Heart left ventricle (tissue), 16 donors: ENCODE measurements around the gene AHR. TPM values are rescaled to one million over a fixed set of nuclear protein-coding genes. Genes with fewer than 3 reads are reported as not detected.
"Not testable (repeated sequence)": the region's sequence is repeated elsewhere in the genome, so short reads cannot be mapped to it uniquely, and the experiment has no call there.

Experiments
- ATAC-seq, 4 donors: fragments of 200-7000 bp; cut with Tn5 transposase; one replicate each; pipeline ENCODE4 v1.9.1; 2020 to 2022; ENCODE audit warnings: moderate library complexity in 4 of 4, mild to moderate bottlenecking in 3 of 4, moderate number of reproducible peaks in 1 of 4
- DNase-seq, 5 donors: peaks; one replicate each; pipeline ENCODE4 v3.0.0-alpha.2; 2020
- H3K27ac ChIP-seq, 12 donors: fragments of 200-600 bp; sonication (generic) in 4 of 12; one replicate each; pipeline versions ENCODE4 v1.5.0 to v1.8.0; 2016 to 2022; ENCODE audit warnings: mild to moderate bottlenecking in 2 of 12
- H3K27me3 ChIP-seq, 9 donors: fragments of 200-600 bp; sonication (generic) in 2 of 9; one replicate each; pipeline versions ENCODE4 v1.5.1 to v1.8.0; 2016 to 2022; ENCODE audit warnings: mild to moderate bottlenecking in 3 of 9
- H3K36me3 ChIP-seq, 9 donors: fragments of 200-600 bp; sonication (generic) in 2 of 9; one replicate each; pipeline versions ENCODE4 v1.5.0 to v1.8.0; 2018 to 2022; ENCODE audit warnings: mild to moderate bottlenecking in 2 of 9
- H3K4me1 ChIP-seq, 12 donors: fragments of 200-600 bp; sonication (generic) in 4 of 12; one replicate each; pipeline versions ENCODE4 v1.5.0 to v1.8.0; 2016 to 2022; ENCODE audit warnings: mild to moderate bottlenecking in 3 of 12
- H3K4me3 ChIP-seq, 12 donors: fragments of 200-600 bp; sonication (generic) in 4 of 12; one replicate each; pipeline versions ENCODE4 v1.5.0 to v1.8.0; 2017 to 2022; ENCODE audit warnings: mild to moderate bottlenecking in 9 of 12, moderate library complexity in 4 of 12
- H3K9me3 ChIP-seq, 12 donors: fragments of 200-600 bp; sonication (generic) in 4 of 12; one replicate each; pipeline versions ENCODE4 v1.5.0 to v1.8.0; 2016 to 2022; ENCODE audit warnings: mild to moderate bottlenecking in 1 of 12
- POLR2A ChIP-seq, 2 donors: fragments of 450-650 bp; IDR thresholded peaks; one replicate each; pipeline ENCODE4 v1.6.1; 2017; ENCODE audit warnings: antibody characterized with exemption in 2 of 2, mild to moderate bottlenecking in 2 of 2, moderate library complexity in 2 of 2
- WGBS, 4 donors: extraction: QIAGEN DNeasy Blood & Tissue Kit in 2 of 4; methylation state at CpG; one replicate each; pipeline versions ENCODE4 v1.1.5 to v1.1.7; 2013 to 2018; 5-methylcytosine and 5-hydroxymethylcytosine counted together
- intact Hi-C, 10 donors: fragments of 100-400 bp; cut with DNase I; formaldehyde crosslinking; loops; one replicate each; pipeline versions ENCODE4 v1.11.1 to v1.14.2; 2022
- polyA plus RNA-seq, 2 donors: library from polyadenylated mRNA; stranded (reverse); fragments of 200-250 nt; gene quantifications; one replicate each; pipeline ENCODE4 v1.2.3, GENCODE V29; 2013
- total RNA-seq, 9 donors: library from RNA; depleted of rRNA in 2 of 9; stranded (reverse); fragments of >200 nt in 2 of 9; fragmentation: NEBNext Ultra II Directional in 3 of 9; extraction: Animal tissue kit (Norgen Biotek cat#: 25700) in 3 of 9; gene quantifications; one replicate each; pipeline versions ENCODE4 v1.1.0 to v1.2.4, GENCODE V29; 2016 to 2023
- TF ChIP-seq, protein P1 (sequence below), 12 donors: fragments of 200-600 bp; sonication (generic) in 4 of 12; IDR thresholded peaks; one replicate each; pipeline versions ENCODE4 v1.5.0 to v1.8.0; 2018 to 2022; ENCODE audit warnings: antibody characterized with exemption in 12 of 12, mild to moderate bottlenecking in 5 of 12
- donor health status: ischemic (EF 13 %, LVEDD 7.1; RV severe dilation, severe dysfunction).
- donor health status: healthy with polysubstance abuse.
- donor health status: DM: no; HTN: yes; CAD: no.
- donor health status: DM: no; HTN: no; CAD: no.
- donor health status: ischemic (EF 25% LVEDD 6.9; RV normal size, moderate dysfunction).
- donor health status: ischemic (EF 25% LVEDD 5.7; RV mildly dilated, moderate dysfunction).
- donor health status: healthy.
- donor health status: DM: yes; HTN: yes; CAD: no.
- donor health status: ischemic (EF 35%, LVEDD 5.7; RV mildly dilated, moderate dysfunction).
- donor health status: nonischemic (EF 11% LVEDD 7.7; RV severe dilation, severe dysfunction).
- donor health status: DM: yes; HTN: yes; CAD: no.
- donor health status: PGD.
- donor health status: ischemic (EF 29% LVEDD 5.4; RV normal size, mild dysfunction).
- donor health status: nonischemic (EF 23%, LVEDD 6.1; RV moderate dilation, normal function).

Gene AHR
- total and polyA plus RNA-seq, 11 donors: 6.0 to 84.6 (median 40.8) TPM

- Histone ChIP-seq H3K36me3 (no peaks in the 10 kb centered on the region), H3K9me3 (no peaks in the 10 kb centered on the region)
- WGBS, 4 donors: 83 to 91% (median 85%) methylated on average over 4 of the region's 4 CpGs
Observed at GRCh38 chr7:17380736-17381662, 82.5 kb downstream of the AHR start.

GRCh38 chr7:17382408-17383354 lies 84.2 kb downstream of the AHR start:
- H3K4me3 ChIP-seq, H3K27me3 ChIP-seq, H3K9me3 ChIP-seq, DNase-seq, H3K4me1 ChIP-seq, H3K27ac ChIP-seq, H3K36me3 ChIP-seq, ATAC-seq, intact Hi-C loops: not testable (repeated sequence)
- 89 to 93% (median 91%) methylated on average over 8 of the region's 8 CpGs for WGBS, 4 donors

More at GRCh38 chr7:17380736-17381662, 82.5 kb downstream of the AHR start:
- TF ChIP-seq, protein P1, sequence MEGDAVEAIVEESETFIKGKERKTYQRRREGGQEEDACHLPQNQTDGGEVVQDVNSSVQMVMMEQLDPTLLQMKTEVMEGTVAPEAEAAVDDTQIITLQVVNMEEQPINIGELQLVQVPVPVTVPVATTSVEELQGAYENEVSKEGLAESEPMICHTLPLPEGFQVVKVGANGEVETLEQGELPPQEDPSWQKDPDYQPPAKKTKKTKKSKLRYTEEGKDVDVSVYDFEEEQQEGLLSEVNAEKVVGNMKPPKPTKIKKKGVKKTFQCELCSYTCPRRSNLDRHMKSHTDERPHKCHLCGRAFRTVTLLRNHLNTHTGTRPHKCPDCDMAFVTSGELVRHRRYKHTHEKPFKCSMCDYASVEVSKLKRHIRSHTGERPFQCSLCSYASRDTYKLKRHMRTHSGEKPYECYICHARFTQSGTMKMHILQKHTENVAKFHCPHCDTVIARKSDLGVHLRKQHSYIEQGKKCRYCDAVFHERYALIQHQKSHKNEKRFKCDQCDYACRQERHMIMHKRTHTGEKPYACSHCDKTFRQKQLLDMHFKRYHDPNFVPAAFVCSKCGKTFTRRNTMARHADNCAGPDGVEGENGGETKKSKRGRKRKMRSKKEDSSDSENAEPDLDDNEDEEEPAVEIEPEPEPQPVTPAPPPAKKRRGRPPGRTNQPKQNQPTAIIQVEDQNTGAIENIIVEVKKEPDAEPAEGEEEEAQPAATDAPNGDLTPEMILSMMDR (IDR thresholded peaks at IDR 0.05): no peak
- TF ChIP-seq POLR2A (IDR thresholded peaks at IDR 0.05): no peak
- H3K4me1 ChIP-seq: peaks cover 0 to 4% (median 0%) of the 10 kb centered on the region in 12 donors
- intact Hi-C loops: no loop called here
- ATAC-seq (no peak), DNase-seq (no peak)
- no peaks in the 10 kb centered on the region for H3K27me3 ChIP-seq
- H3K4me3 ChIP-seq: no peak overlapping the region
- no peak overlapping the region for H3K27ac ChIP-seq

DNA sequence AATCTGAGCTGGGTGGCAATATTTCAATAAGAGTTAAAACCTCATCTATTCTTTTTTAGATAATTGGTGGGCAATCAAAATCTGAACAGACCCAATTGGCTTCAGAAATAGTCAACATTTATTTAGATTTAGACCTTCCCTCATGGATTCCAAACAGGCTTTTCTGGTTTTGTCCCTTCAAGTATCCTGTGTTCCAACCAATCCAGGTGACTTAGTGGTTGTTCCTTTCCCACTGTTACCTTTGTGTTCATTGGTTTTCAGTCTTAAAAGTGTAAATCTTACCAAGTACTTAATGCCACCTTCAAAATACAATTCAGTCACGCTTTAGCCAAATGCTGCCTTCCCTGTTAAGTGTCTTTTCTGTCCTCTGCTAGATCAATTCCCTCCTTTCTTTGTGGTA lies 85.9 kb downstream of the AHR start:
- Histone ChIP-seq H3K27ac (no peak overlapping the region), H3K36me3 (no peaks in the 10 kb centered on the region), H3K4me3 (no peak overlapping the region), H3K9me3 (no peaks in the 10 kb centered on the region), H3K4me1 (peaks cover 0 to 4% (median 0%) of the 10 kb centered on the region in 12 donors), H3K27me3 (no peaks in the 10 kb centered on the region)
- DNase-seq (no peak), ATAC-seq (no peak)
- WGBS, 4 donors: 91 to 97% (median 92%) methylated on average over 1 of the region's 1 CpG
- intact Hi-C loops: no loop called here
- TF ChIP-seq, protein P1 (IDR thresholded peaks at IDR 0.05): no peak
- TF ChIP-seq POLR2A (IDR thresholded peaks at IDR 0.05): no peak

DNA sequence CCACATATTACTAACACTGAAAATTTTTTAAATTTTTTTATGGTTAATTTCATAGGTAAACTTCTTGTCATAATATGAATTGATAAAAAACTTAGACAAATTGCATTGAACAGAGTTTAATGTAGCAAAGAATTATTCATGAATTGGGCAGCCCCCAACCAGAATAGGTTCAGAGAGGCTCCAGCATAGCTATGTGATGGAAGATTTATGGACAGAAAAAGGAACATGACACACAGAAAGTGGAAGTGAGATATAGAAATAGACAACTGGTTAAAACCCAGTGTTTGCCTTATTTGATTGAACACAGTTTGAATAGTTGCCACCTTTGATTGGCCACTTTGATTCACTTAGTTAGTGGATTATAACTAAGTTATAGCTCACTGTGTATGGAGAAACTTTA lies 87.2 kb downstream of the AHR start:
- no peaks in the 10 kb centered on the region for H3K27me3 ChIP-seq
- no peak for ATAC-seq
- intact Hi-C loops: no loop called here

More for the DNA sequence above, 87.2 kb downstream of the AHR start:
- Histone ChIP-seq H3K9me3 (no peaks in the 10 kb centered on the region), H3K36me3 (no peaks in the 10 kb centered on the region), H3K4me3 (no peak overlapping the region), H3K27ac (no peak overlapping the region), H3K4me1 (peaks cover 0 to 5% (median 0%) of the 10 kb centered on the region in 12 donors)
- no peak for DNase-seq
- TF ChIP-seq, protein P1 (IDR thresholded peaks at IDR 0.05): no peak
- no peak for TF ChIP-seq POLR2A (IDR thresholded peaks at IDR 0.05)
